CD1c-positive myeloid dendritic cell (primary cell): Measurements from ENCODE around the gene MACROD2.
"Not testable (repeated sequence)": the region's sequence is repeated elsewhere in the genome, so short reads cannot be mapped to it uniquely, and the experiment has no call there.

Experiments
- DNase-seq: peaks from one replicate; pipeline ENCODE4 v3.0.0-alpha.2; 2016; ENCODE audit errors: extremely low spot score

MACROD2 gene

GRCh38 chr20:14991023-14991422, 995.7 kb downstream of the MACROD2 start:
- DNase-seq: no peak

GRCh38 chr20:14992153-14992552, 996.8 kb downstream of the MACROD2 start:
- no peak for DNase-seq

- no peak for DNase-seq
Measured at GRCh38 chr20:14992961-14993360, 997.6 kb downstream of the MACROD2 start.

- no peak for DNase-seq
Measured at GRCh38 chr20:14996883-14997672, 1001.8 kb downstream of the MACROD2 start.

GRCh38 chr20:14997791-14998190, 1002.5 kb downstream of the MACROD2 start:
- DNase-seq: no peak

GRCh38 chr20:15005300-15005986, 1010.1 kb downstream of the MACROD2 start:
- DNase-seq: no peak

GRCh38 chr20:15011631-15012030, 1016.3 kb downstream of the MACROD2 start:
- no peak for DNase-seq

GRCh38 chr20:15012566-15012965, 1017.2 kb downstream of the MACROD2 start:
- DNase-seq: no peak

GRCh38 chr20:15016875-15017274, 1021.6 kb downstream of the MACROD2 start:
- DNase-seq: not testable (repeated sequence)

GRCh38 chr20:15018966-15019365, 1023.6 kb downstream of the MACROD2 start:
- no peak for DNase-seq

- no peak for DNase-seq
Measured at GRCh38 chr20:15020845-15021244, 1025.5 kb downstream of the MACROD2 start.

- DNase-seq: no peak
Measured at GRCh38 chr20:15022921-15023320, 1027.6 kb downstream of the MACROD2 start.

- DNase-seq: no peak
Measured at GRCh38 chr20:15026759-15027158, 1031.4 kb downstream of the MACROD2 start.

GRCh38 chr20:15030826-15031225, 1035.5 kb downstream of the MACROD2 start:
- DNase-seq: no peak

GRCh38 chr20:15031546-15032351, 1036.4 kb downstream of the MACROD2 start:
- no peak for DNase-seq

GRCh38 chr20:15032352-15032622, 1037.0 kb downstream of the MACROD2 start:
- DNase-seq: no peak

GRCh38 chr20:15033269-15033668, 1038.0 kb downstream of the MACROD2 start:
- DNase-seq: no peak

GRCh38 chr20:15033891-15034290, 1038.6 kb downstream of the MACROD2 start:
- DNase-seq: no peak

- DNase-seq: no peak
Measured at GRCh38 chr20:15036948-15037347, 1041.6 kb downstream of the MACROD2 start.

GRCh38 chr20:15039088-15039752, 1043.9 kb downstream of the MACROD2 start:
- DNase-seq: no peak

- DNase-seq: no peak
Measured at GRCh38 chr20:15042723-15043122, 1047.4 kb downstream of the MACROD2 start.

- no peak for DNase-seq
Measured at GRCh38 chr20:15045246-15045645, 1049.9 kb downstream of the MACROD2 start.
